A549 treated with Hydrocortisone at 1 μM for 4 hours (cell line): ENCODE data around the gene HAX1. TPM values are rescaled to one million over a fixed set of nuclear protein-coding genes. Genes with fewer than 3 reads are reported as not detected.

ENCODE experiments used
- total RNA-seq: library from RNA; stranded (reverse); fragments of 200-300 nt; extraction: Qiagen RNA extraction; gene quantifications from 5 replicates; pipeline ENCODE4 v1.2.3, GENCODE V29; 2022

Gene HAX1
- total RNA-seq, result 91.8 to 109 TPM (median 96.5 TPM) in 5 replicates

GRCh38 chr1:154272217-154272998 is at the start of gene HAX1:
Gene HAX1 (plus strand): TSS chr1:154272629. CDS start chr1:154272724, 95 bp downstream.

GRCh38 chr1:154320882-154321608 is 48.6 kb downstream of the HAX1 start, which contains the start of gene AQP10:
Gene AQP10 (plus strand): TSS chr1:154321093. CDS start chr1:154321156, 63 bp downstream.

GRCh38 chr1:154324669-154325582 is 52.5 kb downstream of the HAX1 start, which contains the start of gene ATP8B2:
Gene ATP8B2 (plus strand): TSS chr1:154325525. CDS start chr1:154328142, 2,617 bp downstream.

Other genes starting within 250 kb of the HAX1 start
- gene NUP210L, start 117.6 kb upstream of the HAX1 start, total RNA-seq, result not detected in 5 replicates
- gene TPM3, start 80.5 kb upstream of the HAX1 start, total RNA-seq, result 457 to 643 TPM (median 490 TPM) in 5 replicates
- gene CFAP141, start 66.3 kb upstream of the HAX1 start, total RNA-seq, result 0.40 TPM in 1 of 5 replicates, not detected in the others
- 98.4 to 113 TPM (median 105 TPM) in 5 replicates for gene UBAP2L, start 51.7 kb upstream of the HAX1 start, total RNA-seq
- not detected in 5 replicates for gene AQP10, start 48.5 kb downstream of the HAX1 start, total RNA-seq
- gene ATP8B2, start 52.9 kb downstream of the HAX1 start, total RNA-seq, result 30.1 to 43.8 TPM (median 38.3 TPM) in 5 replicates
- 24.3 to 30.7 TPM (median 26.2 TPM) in 5 replicates for gene IL6R, start 132.7 kb downstream of the HAX1 start, total RNA-seq
- gene TDRD10, start 229.6 kb downstream of the HAX1 start, total RNA-seq, result 0.10 to 0.16 TPM in 2 of 5 replicates, not detected in the others
- gene SHE, start 229.8 kb downstream of the HAX1 start, total RNA-seq, result 0.10 to 0.20 TPM (median 0.12 TPM) in 5 replicates